Spleen (tissue), 11 donors: ENCODE results near the gene VSTM1. TPM values are rescaled to one million over a fixed set of nuclear protein-coding genes. Genes with fewer than 3 reads are reported as not detected.

Experiments
- DNase-seq: peaks from one replicate; pipeline ENCODE4 v3.0.0-alpha.2; 2020
- H3K27ac ChIP-seq, 8 donors: fragments of 200-600 bp; sonication (generic) in 7 of 8; 1 replicate in 4 of 8; 2 replicates in 4 of 8; pipeline versions ENCODE4 v1.5.0 to v1.8.0; 2016 to 2021; ENCODE audit warnings: inconsistent platforms in 4 of 8, mild to moderate bottlenecking in 4 of 8, moderate library complexity in 1 of 8
- H3K27me3 ChIP-seq, 7 donors: fragments of 200-600 bp; sonication (generic) in 6 of 7; replicated peaks in 1 of 7; 1 replicate in 4 of 7; 2 replicates in 3 of 7; pipeline versions ENCODE4 v1.5.0 to v1.8.0; 2016 to 2021; ENCODE audit warnings: inconsistent platforms in 3 of 7, mild to moderate bottlenecking in 1 of 7
- H3K36me3 ChIP-seq, 6 donors: fragments of 200-600 bp; sonication (generic) in 5 of 6; 1 replicate in 4 of 6; 2 replicates in 2 of 6; pipeline versions ENCODE4 v1.5.0 to v1.8.0; 2016 to 2021; ENCODE audit warnings: inconsistent platforms in 2 of 6
- H3K4me1 ChIP-seq, 6 donors: fragments of 200-600 bp; sonication (generic) in 5 of 6; 1 replicate in 3 of 6; 2 replicates in 3 of 6; pipeline versions ENCODE4 v1.5.0 to v1.8.0; 2016 to 2021; ENCODE audit warnings: inconsistent platforms in 3 of 6
- H3K4me3 ChIP-seq, 8 donors: fragments of 200-600 bp; sonication (generic) in 7 of 8; 1 replicate in 4 of 8; 2 replicates in 4 of 8; pipeline versions ENCODE4 v1.5.0 to v1.8.0; 2016 to 2021; ENCODE audit warnings: inconsistent platforms in 4 of 8, mild to moderate bottlenecking in 4 of 8, moderate library complexity in 2 of 8
- H3K9me3 ChIP-seq, 8 donors: fragments of 200-600 bp; sonication (generic) in 7 of 8; 1 replicate in 4 of 8; 2 replicates in 4 of 8; pipeline versions ENCODE4 v1.5.0 to v1.8.0; 2016 to 2021; ENCODE audit warnings: inconsistent platforms in 4 of 8
- POLR2A ChIP-seq, 3 donors: fragments of 450-650 bp; IDR thresholded peaks; one replicate each; pipeline ENCODE4 v1.5.1; 2017; ENCODE audit warnings: antibody characterized with exemption in 3 of 3, mild to moderate bottlenecking in 1 of 3
- POLR2AphosphoS5 ChIP-seq, 3 donors: sonication (generic); formaldehyde crosslinking; IDR thresholded peaks; one replicate each; pipeline ENCODE4 v1.5.1; 2017; ENCODE audit warnings: antibody characterized with exemption in 3 of 3
- WGBS, 5 donors: extraction: QIAGEN DNeasy Blood & Tissue Kit in 3 of 5; methylation state at CpG; one replicate each; pipeline versions ENCODE4 v1.1.5 to v1.1.7; 2013 to 2018; 5-methylcytosine and 5-hydroxymethylcytosine counted together
- intact Hi-C: fragments of 100-400 bp; cut with DNase I; formaldehyde crosslinking; loops from one replicate; pipeline ENCODE4 v1.15.0; 2023; ENCODE audit warnings: low total_unique reads
- polyA plus RNA-seq, 3 donors: library from polyadenylated mRNA; stranded (reverse); fragments of 200-250 nt; gene quantifications; one replicate each; pipeline ENCODE4 v1.2.1, GENCODE V29; 2013
- total RNA-seq, 7 donors: library from RNA; depleted of rRNA in 3 of 7; stranded (reverse); fragments of >200 nt in 3 of 7; fragmentation: NEBNext Ultra II Directional in 4 of 7; extraction: Animal tissue kit (Norgen Biotek cat#: 25700) in 4 of 7; gene quantifications; one replicate each; pipeline versions ENCODE4 v1.1.0 to v1.2.1, GENCODE V29; 2016 to 2021
- TF ChIP-seq, protein P1 (sequence below), 11 experiments: fragments of 200-600 bp in 7 of 11; fragments of 450-650 bp in 4 of 11; sonication (generic) in 4 of 11; IDR thresholded peaks in 8 of 11; conservative IDR thresholded peaks in 3 of 11; 1 replicate in 7 of 11; 2 replicates in 4 of 11; pipeline versions ENCODE4 v1.4.0 to v1.8.0; 2016 to 2021; ENCODE audit warnings: antibody characterized with exemption in 11 of 11, inconsistent platforms in 4 of 11, mild to moderate bottlenecking in 1 of 11
- donor health status: healthy with polysubstance abuse.
- donor health status: DM: no; HTN: no; CAD: no; lungs with moderate emphysema.
- donor health status: DM: no; HTN: no; CAD: no.
- donor health status: Bipolar disorder and iron deficiency.
- donor health status: healthy.
- donor health status: DM: no; HTN: no; CAD: no.
- donor health status: DM: yes; HTN: yes; CAD: no.

VSTM1 gene
- total and polyA plus RNA-seq, 10 donors: 0.32 to 13.3 (median 5.3) TPM; not detected in 1

DNA sequence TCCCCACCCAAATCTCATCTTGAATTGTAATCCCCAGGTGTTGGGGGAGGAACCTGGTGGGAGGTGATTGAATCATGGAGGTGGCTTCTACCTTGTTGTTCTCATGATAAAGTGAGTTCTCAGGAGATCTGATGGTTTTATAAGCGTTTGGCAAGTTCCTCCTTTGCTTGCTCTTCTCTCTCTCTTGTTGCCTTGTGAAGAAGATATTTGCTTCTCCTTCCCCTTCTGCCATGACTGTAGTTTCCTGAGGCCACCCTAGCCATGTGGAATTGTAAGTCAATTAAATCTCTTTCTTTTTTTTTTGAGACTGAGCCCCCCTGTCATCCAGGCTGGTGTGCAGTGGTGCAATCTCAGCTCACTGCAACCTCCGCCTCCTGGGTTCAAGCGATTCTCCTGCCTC lies 34.4 kb downstream of the VSTM1 start:
- H3K36me3 ChIP-seq: no peaks in the 10 kb centered on the region
- intact Hi-C loops: loop anchor here (10.0 kb wide), 1 partner anchor 124 kb away; the partner anchor contains the start of gene CACNG7
- 59 to 74% (median 67%) methylated on average over 3 of the region's 3 CpGs for WGBS, 5 donors
- peaks cover 0 to 26% (median under 1%) of the 10 kb centered on the region in 6 donors for H3K4me1 ChIP-seq
- no peak overlapping the region for H3K27ac ChIP-seq
- DNase-seq: peak; percentile 8
- H3K9me3 ChIP-seq: no peaks in the 10 kb centered on the region
- no peak overlapping the region for H3K4me3 ChIP-seq
- TF ChIP-seq POLR2AphosphoS5 (IDR thresholded peaks at IDR 0.05): no peak
- TF ChIP-seq, protein P1, sequence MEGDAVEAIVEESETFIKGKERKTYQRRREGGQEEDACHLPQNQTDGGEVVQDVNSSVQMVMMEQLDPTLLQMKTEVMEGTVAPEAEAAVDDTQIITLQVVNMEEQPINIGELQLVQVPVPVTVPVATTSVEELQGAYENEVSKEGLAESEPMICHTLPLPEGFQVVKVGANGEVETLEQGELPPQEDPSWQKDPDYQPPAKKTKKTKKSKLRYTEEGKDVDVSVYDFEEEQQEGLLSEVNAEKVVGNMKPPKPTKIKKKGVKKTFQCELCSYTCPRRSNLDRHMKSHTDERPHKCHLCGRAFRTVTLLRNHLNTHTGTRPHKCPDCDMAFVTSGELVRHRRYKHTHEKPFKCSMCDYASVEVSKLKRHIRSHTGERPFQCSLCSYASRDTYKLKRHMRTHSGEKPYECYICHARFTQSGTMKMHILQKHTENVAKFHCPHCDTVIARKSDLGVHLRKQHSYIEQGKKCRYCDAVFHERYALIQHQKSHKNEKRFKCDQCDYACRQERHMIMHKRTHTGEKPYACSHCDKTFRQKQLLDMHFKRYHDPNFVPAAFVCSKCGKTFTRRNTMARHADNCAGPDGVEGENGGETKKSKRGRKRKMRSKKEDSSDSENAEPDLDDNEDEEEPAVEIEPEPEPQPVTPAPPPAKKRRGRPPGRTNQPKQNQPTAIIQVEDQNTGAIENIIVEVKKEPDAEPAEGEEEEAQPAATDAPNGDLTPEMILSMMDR (IDR thresholded peaks at IDR 0.05 in 8 of 11, conservative IDR thresholded peaks at IDR 0.05 in 3 of 11): no peak
- TF ChIP-seq POLR2A (IDR thresholded peaks at IDR 0.05): no peak
- H3K27me3 ChIP-seq: peaks cover 0 to 87% (median 6%) of the 10 kb centered on the region in 7 donors

DNA sequence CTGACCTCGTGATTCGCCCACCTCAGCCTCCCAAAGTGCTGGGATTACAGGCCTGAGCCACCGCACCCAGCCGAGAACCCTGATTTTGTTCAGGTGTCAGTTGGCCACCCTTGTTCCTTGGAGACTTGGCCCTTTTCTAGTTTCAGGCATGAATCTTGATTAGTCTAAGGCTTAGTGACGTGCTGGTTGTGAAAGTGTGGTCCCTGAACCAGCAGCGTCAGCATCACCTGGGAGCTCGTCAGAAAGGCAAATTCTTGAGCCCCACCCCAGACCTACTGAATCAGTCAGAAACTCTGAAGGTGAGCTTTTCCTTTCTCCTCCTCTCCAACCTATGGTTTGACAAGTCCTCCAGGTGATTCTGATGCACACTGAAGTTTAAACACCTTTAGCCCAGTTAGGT lies 37.0 kb downstream of the VSTM1 start:
- intact Hi-C loops: loop anchor here (10.0 kb wide), 1 partner anchor 122 kb away; the partner anchor contains the start of gene CACNG7
- H3K4me3 ChIP-seq: no peak overlapping the region

DNA sequence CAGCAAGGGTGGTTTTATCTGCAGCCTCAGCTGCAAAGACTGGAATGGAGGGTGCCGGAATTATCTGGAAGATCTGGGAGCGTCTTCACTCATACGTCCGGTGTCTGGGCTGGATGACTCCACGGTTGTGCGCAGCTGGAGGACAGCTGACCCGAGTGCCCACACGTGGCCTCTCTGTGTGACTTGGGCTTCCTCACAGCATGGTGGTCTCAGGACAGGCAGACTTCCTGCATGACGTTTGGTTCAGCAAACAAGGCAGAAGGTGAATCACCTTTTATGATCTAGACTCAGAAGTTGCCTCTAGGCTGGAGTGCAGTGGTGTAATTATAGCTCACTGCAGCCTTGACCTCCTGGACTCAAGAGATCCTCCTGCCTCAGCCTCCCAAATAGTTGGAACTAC lies 39.0 kb downstream of the VSTM1 start:
- intact Hi-C loops: loop anchor here (5.0 to 10.0 kb wide), 2 partner anchors 120 to 182 kb away; partner anchors contain the start of gene CACNG7
- 72 to 83% (median 82%) methylated on average over 9 of the region's 9 CpGs for WGBS, 5 donors
- Histone ChIP-seq H3K27me3 (peaks cover 0 to 75% (median 11%) of the 10 kb centered on the region in 7 donors), H3K4me1 (peaks cover 0 to 37% (median 14%) of the 10 kb centered on the region in 6 donors), H3K4me3 (no peak overlapping the region), H3K27ac (no peak overlapping the region), H3K9me3 (no peaks in the 10 kb centered on the region), H3K36me3 (no peaks in the 10 kb centered on the region)
- TF ChIP-seq POLR2A (IDR thresholded peaks at IDR 0.05): no peak
- TF ChIP-seq POLR2AphosphoS5 (IDR thresholded peaks at IDR 0.05): no peak
- TF ChIP-seq, protein P1 (IDR thresholded peaks at IDR 0.05 in 8 of 11, conservative IDR thresholded peaks at IDR 0.05 in 3 of 11): no peak
- no peak for DNase-seq

More for the DNA sequence above, 37.0 kb downstream of the VSTM1 start:
- 73 to 80% (median 75%) methylated on average over 7 of the region's 7 CpGs for WGBS, 5 donors
- Histone ChIP-seq H3K4me1 (peaks cover 0 to 43% (median 9%) of the 10 kb centered on the region in 6 donors), H3K27ac (no peak overlapping the region), H3K36me3 (no peaks in the 10 kb centered on the region), H3K27me3 (peaks cover 0 to 85% (median 11%) of the 10 kb centered on the region in 7 donors), H3K9me3 (no peaks in the 10 kb centered on the region)
- DNase-seq: no peak
- TF ChIP-seq POLR2AphosphoS5 (IDR thresholded peaks at IDR 0.05) (no peak), POLR2A (IDR thresholded peaks at IDR 0.05) (no peak)
- TF ChIP-seq, protein P1 (IDR thresholded peaks at IDR 0.05 in 8 of 11, conservative IDR thresholded peaks at IDR 0.05 in 3 of 11): no peak

DNA sequence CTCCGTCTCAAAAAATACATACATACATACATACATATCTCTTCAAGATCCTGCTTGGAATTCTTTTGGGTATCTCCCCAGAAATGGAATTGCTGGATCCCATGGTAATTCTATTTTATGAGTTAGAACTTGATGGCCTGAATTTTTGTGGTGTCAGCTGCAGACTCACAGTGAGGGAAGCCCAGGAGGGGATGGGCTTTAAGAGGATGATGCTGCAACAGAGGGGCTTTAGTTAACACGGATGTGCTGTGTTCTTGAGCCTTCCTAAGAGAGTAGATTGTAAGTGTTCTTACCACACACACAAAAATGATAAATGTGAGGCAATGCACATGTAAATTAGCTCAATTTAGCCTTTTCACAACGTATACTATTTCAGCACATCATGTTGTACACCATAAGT lies 40.5 kb downstream of the VSTM1 start:
- WGBS, 5 donors: 33 to 59% (median 38%) methylated on average over 3 of the region's 3 CpGs
- DNase-seq: no peak
- intact Hi-C loops: loop anchor here (5.0 to 10.0 kb wide), 2 partner anchors 118 to 181 kb away; partner anchors contain the start of gene CACNG7
- Histone ChIP-seq H3K36me3 (no peaks in the 10 kb centered on the region), H3K9me3 (no peaks in the 10 kb centered on the region), H3K4me1 (peaks cover 0 to 37% (median 18%) of the 10 kb centered on the region in 6 donors), H3K4me3 (peak overlapping the region in 1 of 8 donors; percentile 31), H3K27ac (peak overlapping the region in 3 of 8 donors; percentile 67 to 79 (median 79)), H3K27me3 (peaks cover 0 to 69% (median 11%) of the 10 kb centered on the region in 7 donors)
- no peak for TF ChIP-seq POLR2A (IDR thresholded peaks at IDR 0.05)
- TF ChIP-seq POLR2AphosphoS5 (IDR thresholded peaks at IDR 0.05): no peak
- TF ChIP-seq, protein P1 (IDR thresholded peaks at IDR 0.05 in 8 of 11, conservative IDR thresholded peaks at IDR 0.05 in 3 of 11): no peak
